ENCODE data around the gene MIPOL1. TPM values are rescaled to one million over a fixed set of nuclear protein-coding genes. Genes with fewer than 3 reads are reported as not detected.

Gene MIPOL1
- total and polyA plus RNA-seq, 2 of the 13 experiments (the other 11 are each of a cell fraction or from before 2014, with no cell fraction given): 8.6 to 34.2 TPM

DNA sequence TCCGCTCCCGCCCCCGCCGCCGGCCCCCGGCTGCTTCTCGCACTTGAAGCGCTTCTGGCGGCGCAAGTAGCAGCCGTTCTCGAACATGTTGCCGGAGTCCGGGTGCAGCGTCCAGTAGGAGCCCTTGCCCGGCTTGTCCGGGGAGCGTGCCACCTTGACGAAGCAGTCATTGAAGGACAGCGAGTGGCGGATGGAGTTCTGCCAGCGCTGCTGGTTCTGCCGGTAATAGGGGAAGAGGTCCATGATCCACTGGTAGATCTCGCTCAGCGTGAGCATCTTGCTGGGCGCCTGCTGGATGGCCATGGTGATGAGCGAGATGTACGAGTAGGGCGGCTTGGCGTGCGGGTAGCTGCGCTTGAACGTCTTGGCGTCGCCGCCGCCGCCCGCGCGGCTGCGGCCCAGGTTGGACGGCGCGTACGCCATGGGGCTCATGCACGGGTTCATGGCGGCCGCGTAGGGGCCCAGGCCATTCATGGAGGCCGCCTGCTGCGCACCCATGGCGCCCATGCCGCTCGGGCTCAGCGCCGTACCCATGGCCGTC lies 394.3 kb downstream of the MIPOL1 start (continued):
- TF ChIP-seq, protein P1, sequence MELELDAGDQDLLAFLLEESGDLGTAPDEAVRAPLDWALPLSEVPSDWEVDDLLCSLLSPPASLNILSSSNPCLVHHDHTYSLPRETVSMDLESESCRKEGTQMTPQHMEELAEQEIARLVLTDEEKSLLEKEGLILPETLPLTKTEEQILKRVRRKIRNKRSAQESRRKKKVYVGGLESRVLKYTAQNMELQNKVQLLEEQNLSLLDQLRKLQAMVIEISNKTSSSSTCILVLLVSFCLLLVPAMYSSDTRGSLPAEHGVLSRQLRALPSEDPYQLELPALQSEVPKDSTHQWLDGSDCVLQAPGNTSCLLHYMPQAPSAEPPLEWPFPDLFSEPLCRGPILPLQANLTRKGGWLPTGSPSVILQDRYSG (CRISPR knock-in tag; IDR thresholded peaks at IDR 0.05): no peak
- TF ChIP-seq ZNF333 (CRISPR knock-in tag; IDR thresholded peaks at IDR 0.05; ENCODE audit: borderline replicate concordance) (peak; percentile 66; the same call in 1 of the 2 replicates), ZNF629 (CRISPR knock-in tag; conservative IDR thresholded peaks at IDR 0.05) (no peak), ZSCAN12 (CRISPR knock-in tag; IDR thresholded peaks at IDR 0.05) (no peak), ZNF740 (CRISPR knock-in tag; IDR thresholded peaks at IDR 0.05) (no peak), TIGD3 (CRISPR knock-in tag; IDR thresholded peaks at IDR 0.05; ENCODE audit: borderline replicate concordance) (no peak), BRD4 (CRISPR knock-in tag; IDR thresholded peaks at IDR 0.05) (peak; percentile 41; the same call in 1 of the 2 replicates), KDM2A (CRISPR knock-in tag; IDR thresholded peaks at IDR 0.05; ENCODE audit: borderline replicate concordance, low read depth) (no peak), ZNF773 (CRISPR knock-in tag; IDR thresholded peaks at IDR 0.05; ENCODE audit: borderline replicate concordance) (0 out of 2 replicates have a peak, but pooled peaks have one; percentile 8), ZNF768 (CRISPR knock-in tag; IDR thresholded peaks at IDR 0.05) (no peak), AKAP8 (CRISPR knock-in tag; IDR thresholded peaks at IDR 0.05) (no peak), ZBTB33 (CRISPR knock-in tag; IDR thresholded peaks at IDR 0.05) (peak; percentile 45), ZBTB7A (CRISPR knock-in tag; IDR thresholded peaks at IDR 0.05) (no peak; the same call in 1 of the 2 replicates), TRIM22 (IDR thresholded peaks at IDR 0.05) (no peak), YEATS2 (CRISPR knock-in tag; IDR thresholded peaks at IDR 0.05; ENCODE audit: borderline replicate concordance) (no peak), NFYB (CRISPR knock-in tag; IDR thresholded peaks at IDR 0.05) (no peak), EED (CRISPR knock-in tag; IDR thresholded peaks at IDR 0.05) (no peak)
- TF ChIP-seq, protein P2, sequence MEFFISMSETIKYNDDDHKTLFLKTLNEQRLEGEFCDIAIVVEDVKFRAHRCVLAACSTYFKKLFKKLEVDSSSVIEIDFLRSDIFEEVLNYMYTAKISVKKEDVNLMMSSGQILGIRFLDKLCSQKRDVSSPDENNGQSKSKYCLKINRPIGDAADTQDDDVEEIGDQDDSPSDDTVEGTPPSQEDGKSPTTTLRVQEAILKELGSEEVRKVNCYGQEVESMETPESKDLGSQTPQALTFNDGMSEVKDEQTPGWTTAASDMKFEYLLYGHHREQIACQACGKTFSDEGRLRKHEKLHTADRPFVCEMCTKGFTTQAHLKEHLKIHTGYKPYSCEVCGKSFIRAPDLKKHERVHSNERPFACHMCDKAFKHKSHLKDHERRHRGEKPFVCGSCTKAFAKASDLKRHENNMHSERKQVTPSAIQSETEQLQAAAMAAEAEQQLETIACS (CRISPR knock-in tag; IDR thresholded peaks at IDR 0.05): no peak
- TF ChIP-seq, protein P3, sequence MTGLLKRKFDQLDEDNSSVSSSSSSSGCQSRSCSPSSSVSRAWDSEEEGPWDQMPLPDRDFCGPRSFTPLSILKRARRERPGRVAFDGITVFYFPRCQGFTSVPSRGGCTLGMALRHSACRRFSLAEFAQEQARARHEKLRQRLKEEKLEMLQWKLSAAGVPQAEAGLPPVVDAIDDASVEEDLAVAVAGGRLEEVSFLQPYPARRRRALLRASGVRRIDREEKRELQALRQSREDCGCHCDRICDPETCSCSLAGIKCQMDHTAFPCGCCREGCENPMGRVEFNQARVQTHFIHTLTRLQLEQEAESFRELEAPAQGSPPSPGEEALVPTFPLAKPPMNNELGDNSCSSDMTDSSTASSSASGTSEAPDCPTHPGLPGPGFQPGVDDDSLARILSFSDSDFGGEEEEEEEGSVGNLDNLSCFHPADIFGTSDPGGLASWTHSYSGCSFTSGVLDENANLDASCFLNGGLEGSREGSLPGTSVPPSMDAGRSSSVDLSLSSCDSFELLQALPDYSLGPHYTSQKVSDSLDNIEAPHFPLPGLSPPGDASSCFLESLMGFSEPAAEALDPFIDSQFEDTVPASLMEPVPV (CRISPR knock-in tag; IDR thresholded peaks at IDR 0.05): no peak
- TF ChIP-seq, protein P4, sequence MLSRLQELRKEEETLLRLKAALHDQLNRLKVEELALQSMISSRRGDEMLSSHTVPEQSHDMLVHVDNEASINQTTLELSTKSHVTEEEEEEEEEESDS (CRISPR knock-in tag; IDR thresholded peaks at IDR 0.05; ENCODE audit: borderline replicate concordance): no peak
